HCT116 (cell line): Measurements from ENCODE around the gene CYP27A1. TPM values are rescaled to one million over a fixed set of nuclear protein-coding genes. Genes with fewer than 3 reads are reported as not detected.

Source experiments
- ATAC-seq: fragments of 200-7000 bp; cut with Tn5 transposase; 2 replicates; pipeline ENCODE4 v1.9.1; 2020; ENCODE audit warnings: mild to moderate bottlenecking, moderate library complexity
- BruUV-seq: library from RNA; stranded (reverse); fragments of 400-500 nt; replicated peaks from 2 replicates; lab custom pipeline; 2021; lab: Mats Ljungman, UMichigan
- CTCF ChIA-PET: fragments of 300-600 bp; sonication (Branson Sonifier 250); formaldehyde crosslinking; loops from one replicate; lab custom pipeline; 2021; ENCODE audit warnings: antibody characterized with exemption; lab: Charles Lee
- POLR2A ChIA-PET: fragments of 300-600, 350-600 bp; sonication (Branson Sonifier 250); formaldehyde crosslinking; loops from one replicate; lab custom pipeline; 2021; ENCODE audit warnings: antibody characterized with exemption; lab: Charles Lee
- RAD21 ChIA-PET, 2 experiments: fragments of 300-600 bp; sonication (Branson Sonifier 250); formaldehyde crosslinking; loops; one replicate each; lab custom pipeline; 2023; ENCODE audit warnings: low total read pairs in 2 of 2; ENCODE audit not compliant: uncharacterized antibody in 2 of 2, unreplicated experiment in 2 of 2, low non-redundant PET in 1 of 2; lab: Charles Lee
- DNase-seq: peaks from one replicate; pipeline ENCODE4 v3.0.0-alpha.2; 2010; ENCODE audit warnings: low read depth, low spot score
- H2AFZ ChIP-seq: fragments of 200-600 bp; shearing (Covaris generic), sonication (generic); 2 replicates; pipeline ENCODE4 v1.6.1; 2017; ENCODE audit warnings: low read depth, mixed run types, mixed read lengths, antibody characterized with exemption, low read length; ENCODE audit not compliant: poor library complexity, severe bottlenecking
- H3K27ac ChIP-seq: 2 replicates; pipeline ENCODE4 v1.5.1; 2012; ENCODE audit warnings: low read depth, low read length
- H3K27me3 ChIP-seq: fragments of 200-600 bp; sonication (generic); 2 replicates; pipeline ENCODE4 v1.6.1; 2016; ENCODE audit warnings: mixed run types, low read length, mixed read lengths; ENCODE audit not compliant: insufficient read depth
- H3K36me3 ChIP-seq, 2 experiments: fragments of 200-500 bp in 1 of 2; fragments of 200-600 bp in 1 of 2; sonication (Bioruptor generic) in 1 of 2; sonication (generic) in 1 of 2; 2 replicates each; pipeline versions ENCODE4 v1.5.1 to v1.6.1; 2014 to 2016; ENCODE audit warnings: low read length in 2 of 2, inconsistent platforms in 1 of 2, mixed read lengths in 1 of 2, mixed run types in 1 of 2; ENCODE audit not compliant: insufficient read depth in 2 of 2, control insufficient read depth in 1 of 2
- H3K4me1 ChIP-seq, 2 experiments: fragments of 200-600 bp in 1 of 2; sonication (generic) in 1 of 2; 2 replicates each; pipeline versions ENCODE4 v1.5.1 to v1.6.1; 2012 to 2017; ENCODE audit warnings: low read length in 2 of 2, inconsistent platforms in 1 of 2, mild to moderate bottlenecking in 1 of 2, mixed read lengths in 1 of 2, mixed run types in 1 of 2, moderate library complexity in 1 of 2; ENCODE audit not compliant: insufficient read depth in 2 of 2, control insufficient read depth in 1 of 2
- H3K4me2 ChIP-seq: fragments of 200-600 bp; sonication (generic); 2 replicates; pipeline ENCODE4 v1.6.1; 2017; ENCODE audit warnings: mixed run types, low read length, mixed read lengths
- H3K4me3 ChIP-seq, 2 experiments: fragments of 200-600 bp in 1 of 2; sonication (generic) in 1 of 2; replicated peaks in 1 of 2; 2 replicates each; pipeline ENCODE4 v1.5.1; 2011 to 2016; ENCODE audit warnings: low read length in 2 of 2, control low read depth in 1 of 2, low read depth in 1 of 2, mild to moderate bottlenecking in 1 of 2, mixed read lengths in 1 of 2, mixed run types in 1 of 2
- H3K79me2 ChIP-seq: fragments of 200-600 bp; sonication (generic); 2 replicates; pipeline ENCODE4 v1.6.1; 2017; ENCODE audit warnings: mild to moderate bottlenecking, mixed run types, low read length, moderate library complexity, mixed read lengths; ENCODE audit not compliant: insufficient read depth
- H3K9ac ChIP-seq: fragments of 200-600 bp; sonication (generic); 2 replicates; pipeline ENCODE4 v1.6.1; 2016; ENCODE audit warnings: low read length, mixed read lengths
- H3K9me2 ChIP-seq: fragments of 200-600 bp; sonication (generic), shearing (Covaris generic); 2 replicates; pipeline ENCODE4 v1.6.1; 2017; ENCODE audit warnings: mixed run types, mild to moderate bottlenecking, moderate library complexity; ENCODE audit not compliant: insufficient read depth
- H3K9me3 ChIP-seq, 2 experiments: fragments of 200-500 bp in 1 of 2; fragments of 200-600 bp in 1 of 2; sonication (Bioruptor generic) in 1 of 2; sonication (generic) in 1 of 2; 2 replicates each; pipeline ENCODE4 v1.6.1; 2014 to 2017; ENCODE audit warnings: low read length in 2 of 2, mixed read lengths in 2 of 2, inconsistent platforms in 1 of 2, low read depth in 1 of 2, mild to moderate bottlenecking in 1 of 2, mixed run types in 1 of 2, moderate library complexity in 1 of 2; ENCODE audit not compliant: control insufficient read depth in 1 of 2, insufficient read depth in 1 of 2
- H4K20me1 ChIP-seq: fragments of 200-600 bp; sonication (generic), shearing (Covaris generic); 2 replicates; pipeline ENCODE4 v1.6.1; 2017; ENCODE audit warnings: mixed run types, mild to moderate bottlenecking, moderate library complexity; ENCODE audit not compliant: insufficient read depth
- ATF3 ChIP-seq: IDR thresholded peaks from 2 replicates; pipeline ENCODE4 v1.6.1; 2012
- CEBPB ChIP-seq: IDR thresholded peaks from 2 replicates; pipeline ENCODE4 v1.6.1; 2012; ENCODE audit warnings: low read depth
- EZH2 ChIP-seq: fragments of 200-600 bp; sonication (generic); IDR thresholded peaks from 2 replicates; pipeline ENCODE4 v1.6.1; 2017; ENCODE audit warnings: antibody characterized with exemption, mixed run types
- FOSL1 ChIP-seq: IDR thresholded peaks from 2 replicates; pipeline ENCODE4 v1.6.1; 2012; ENCODE audit warnings: low read depth
- POLR2AphosphoS5 ChIP-seq: IDR thresholded peaks from 2 replicates; pipeline ENCODE4 v1.6.1; 2011; ENCODE audit warnings: mild to moderate bottlenecking, low read depth, low read length, moderate library complexity
- RAD21 ChIP-seq: IDR thresholded peaks from 2 replicates; pipeline ENCODE4 v1.6.1; 2012; ENCODE audit warnings: low read depth, mild to moderate bottlenecking
- REST ChIP-seq: IDR thresholded peaks from 2 replicates; pipeline ENCODE4 v1.6.1; 2012; ENCODE audit warnings: low read depth
- SP1 ChIP-seq: IDR thresholded peaks from 2 replicates; pipeline ENCODE4 v1.6.1; 2012; ENCODE audit warnings: low read depth
- SRF ChIP-seq: IDR thresholded peaks from 2 replicates; pipeline ENCODE4 v1.6.1; 2012; ENCODE audit warnings: low read depth
- TCF7L2 ChIP-seq: IDR thresholded peaks from 2 replicates; pipeline ENCODE4 v1.7.0; 2011; ENCODE audit warnings: borderline replicate concordance, inconsistent platforms; ENCODE audit not compliant: insufficient read depth, insufficient read length; ENCODE audit errors: extremely low read depth
- ZFX ChIP-seq: fragments of 450-650 bp; IDR thresholded peaks from 2 replicates; pipeline ENCODE4 v1.6.1; 2017
- ZNF274 ChIP-seq: fragments of 200-500 bp; sonication (Bioruptor generic); IDR thresholded peaks from 2 replicates; pipeline ENCODE4 v1.6.1; 2014; ENCODE audit warnings: mild to moderate bottlenecking, low read depth, low read length, inconsistent platforms
- intact Hi-C: fragments of 100-400 bp; cut with micrococcal nuclease; formaldehyde crosslinking; loops from 2 replicates; pipeline ENCODE4 v1.10.0; 2022
- total RNA-seq: library from RNA; stranded (reverse); gene quantifications from one replicate; pipeline ENCODE4 v1.2.1, GENCODE V29; 2021; ENCODE audit not compliant: unreplicated experiment
- TF ChIP-seq, protein P1 (sequence below): IDR thresholded peaks from 2 replicates; pipeline ENCODE4 v1.6.1; 2012
- TF ChIP-seq, protein P2 (sequence below), 3 experiments: fragments of 200-600 bp in 1 of 3; sonication (generic) in 1 of 3; IDR thresholded peaks in 2 of 3; conservative IDR thresholded peaks in 1 of 3; 2 replicates each; pipeline ENCODE4 v1.5.1; 2012 to 2017; ENCODE audit warnings: low read depth in 2 of 3, low read length in 2 of 3, antibody characterized with exemption in 1 of 3, borderline replicate concordance in 1 of 3, control low read depth in 1 of 3, mild to moderate bottlenecking in 1 of 3, mixed read lengths in 1 of 3, mixed run types in 1 of 3, moderate library complexity in 1 of 3; ENCODE audit not compliant: insufficient read depth in 1 of 3

Gene CYP27A1
- total RNA-seq, 1 experiment from 2014 or later = 1.6 TPM

DNA sequence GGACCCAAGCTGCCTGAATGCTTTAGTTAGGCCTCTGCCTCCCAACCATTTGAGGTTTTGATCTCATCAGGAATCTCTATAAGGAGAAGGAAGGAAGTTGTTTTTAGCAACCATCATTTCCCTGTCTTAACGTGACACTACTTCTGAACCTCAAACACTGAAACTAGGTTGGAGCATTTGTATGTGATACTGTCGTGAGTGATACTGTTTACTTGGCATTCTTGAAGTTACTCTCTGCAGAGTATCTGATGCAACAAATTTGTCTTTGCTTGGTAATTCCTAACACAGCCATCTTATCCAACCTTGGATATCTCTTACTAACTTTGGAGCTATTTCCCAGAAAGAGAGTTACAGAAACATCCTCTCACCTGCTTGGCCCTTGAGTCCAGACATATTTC, 49.2 kb upstream of the CYP27A1 start (continued):
- TF ChIP-seq REST (no peak), CEBPB (no peak), EZH2 (no peak)
- TF ChIP-seq, protein P1, sequence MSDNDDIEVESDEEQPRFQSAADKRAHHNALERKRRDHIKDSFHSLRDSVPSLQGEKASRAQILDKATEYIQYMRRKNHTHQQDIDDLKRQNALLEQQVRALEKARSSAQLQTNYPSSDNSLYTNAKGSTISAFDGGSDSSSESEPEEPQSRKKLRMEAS = no peak

DNA sequence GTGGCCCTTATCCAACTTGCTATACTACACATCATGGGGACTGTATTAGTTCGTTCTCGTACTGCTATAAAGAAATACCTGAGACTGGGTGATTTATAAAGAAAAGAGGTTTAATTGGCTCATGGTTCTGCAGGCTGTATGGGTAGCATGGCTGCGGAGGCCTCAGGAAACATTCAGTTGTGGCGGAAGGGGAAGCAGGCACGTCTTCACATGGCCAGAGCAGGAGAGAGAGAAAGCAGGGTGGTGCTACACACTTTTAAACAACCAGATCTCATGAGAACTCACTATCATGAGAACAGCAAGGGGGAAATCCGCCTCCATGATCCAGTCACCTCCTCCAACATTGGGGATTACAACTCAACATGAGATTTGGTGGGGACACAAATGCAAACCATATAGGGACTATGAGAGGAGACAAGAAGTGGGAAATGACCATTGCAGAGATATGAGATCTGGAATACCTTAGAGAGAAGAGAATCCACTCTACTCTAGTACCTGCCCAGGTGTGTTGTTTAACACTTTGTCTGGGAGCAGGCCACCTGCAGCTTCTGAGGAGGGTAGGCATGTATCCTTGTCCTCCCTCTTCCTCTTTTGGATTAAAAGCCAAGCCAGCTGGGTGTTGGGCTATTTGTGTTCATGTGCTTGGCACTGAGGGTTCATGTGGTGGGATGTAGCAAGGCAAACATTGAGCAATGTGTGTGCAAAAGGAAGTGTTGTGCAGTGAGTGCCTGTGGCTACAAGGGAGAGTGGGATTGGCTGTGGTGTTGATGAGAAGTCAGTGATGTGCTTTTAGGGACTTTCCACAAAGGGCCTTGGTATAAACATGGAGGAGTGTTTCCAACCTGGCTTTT, 48.6 kb upstream of the CYP27A1 start:
- Histone ChIP-seq H3K79me2 (peaks cover 82% of the 10 kb centered on the region), H3K27ac (no peak overlapping the region), H2AFZ (no peak overlapping the region), H4K20me1 (peaks cover 4% of the 10 kb centered on the region; the same call in 1 of the 2 replicates), H3K27me3 (no peaks in the 10 kb centered on the region), H3K9ac (no peak overlapping the region), H3K4me3 (no peak overlapping the region), H3K4me2 (no peak overlapping the region), H3K4me1 (peaks cover 17 to 29% of the 10 kb centered on the region in 2 experiments), H3K9me3 (no peaks in the 10 kb centered on the region), H3K9me2 (no peaks in the 10 kb centered on the region), H3K36me3 (peaks cover 6 to 13% of the 10 kb centered on the region in 2 experiments; a peak in 3 of 4 replicates)
- CTCF ChIA-PET = no interaction called here
- ATAC-seq = no peak
- no peak for DNase-seq
- BruUV-seq = no TSS peak
- intact Hi-C loops = no loop called here
- RAD21 ChIA-PET = no interaction called here
- TF ChIP-seq POLR2AphosphoS5 (no peak), ZFX (no peak), TCF7L2 (no peak), ZNF274 (no peak), RAD21 (no peak), EZH2 (no peak), SRF (no peak), FOSL1 (no peak), SP1 (no peak), ATF3 (no peak)
- TF ChIP-seq, protein P1 = no peak
- TF ChIP-seq, protein P2, sequence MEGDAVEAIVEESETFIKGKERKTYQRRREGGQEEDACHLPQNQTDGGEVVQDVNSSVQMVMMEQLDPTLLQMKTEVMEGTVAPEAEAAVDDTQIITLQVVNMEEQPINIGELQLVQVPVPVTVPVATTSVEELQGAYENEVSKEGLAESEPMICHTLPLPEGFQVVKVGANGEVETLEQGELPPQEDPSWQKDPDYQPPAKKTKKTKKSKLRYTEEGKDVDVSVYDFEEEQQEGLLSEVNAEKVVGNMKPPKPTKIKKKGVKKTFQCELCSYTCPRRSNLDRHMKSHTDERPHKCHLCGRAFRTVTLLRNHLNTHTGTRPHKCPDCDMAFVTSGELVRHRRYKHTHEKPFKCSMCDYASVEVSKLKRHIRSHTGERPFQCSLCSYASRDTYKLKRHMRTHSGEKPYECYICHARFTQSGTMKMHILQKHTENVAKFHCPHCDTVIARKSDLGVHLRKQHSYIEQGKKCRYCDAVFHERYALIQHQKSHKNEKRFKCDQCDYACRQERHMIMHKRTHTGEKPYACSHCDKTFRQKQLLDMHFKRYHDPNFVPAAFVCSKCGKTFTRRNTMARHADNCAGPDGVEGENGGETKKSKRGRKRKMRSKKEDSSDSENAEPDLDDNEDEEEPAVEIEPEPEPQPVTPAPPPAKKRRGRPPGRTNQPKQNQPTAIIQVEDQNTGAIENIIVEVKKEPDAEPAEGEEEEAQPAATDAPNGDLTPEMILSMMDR (IDR thresholded peaks at IDR 0.05 in 2 of 3, conservative IDR thresholded peaks at IDR 0.05 in 1 of 3; ENCODE audit: borderline replicate concordance in 1 of 3, insufficient read depth in 1 of 3, low read depth in 2 of 3, low read length in 2 of 3) = no peak
- POLR2A ChIA-PET = no interaction called here
